HG03565 (cell line): ENCODE results near the gene CHRDL2.
A peak's percentile ranks its signal among the peaks of the same experiment; 100 is the strongest.

Source experiments
- ATAC-seq: cut with Tn5 transposase; IDR thresholded peaks from one replicate; pipeline ENCODE4 v1.9.1; 2021; ENCODE audit warnings: mild to moderate bottlenecking, moderate library complexity; ENCODE audit not compliant: unreplicated experiment

CHRDL2 gene

GRCh38 chr11:74748211-74749126 lies 17.2 kb upstream of the CHRDL2 start, which contains the start of gene RNF169:
Gene RNF169 (plus strand): TSS chr11:74748849. CDS start chr11:74748881, 32 bp downstream.
- peak; percentile 88 for ATAC-seq

- ATAC-seq: no peak
Observed at GRCh38 chr11:74746868-74747267, 15.6 kb upstream of the CHRDL2 start.

GRCh38 chr11:74744277-74744676 lies 13.1 kb upstream of the CHRDL2 start:
- ATAC-seq: no peak

GRCh38 chr11:74743640-74744039 lies 12.4 kb upstream of the CHRDL2 start:
- no peak for ATAC-seq

- no peak for ATAC-seq
Observed at GRCh38 chr11:74742070-74742469, 10.8 kb upstream of the CHRDL2 start.

- ATAC-seq: no peak
Observed at GRCh38 chr11:74739546-74740270, 8.5 kb upstream of the CHRDL2 start.

GRCh38 chr11:74736031-74736430 lies 4.8 kb upstream of the CHRDL2 start:
- ATAC-seq: no peak

GRCh38 chr11:74735365-74735928 lies 4.2 kb upstream of the CHRDL2 start:
- no peak for ATAC-seq

GRCh38 chr11:74734559-74734925 lies 3.3 kb upstream of the CHRDL2 start:
- no peak for ATAC-seq

- ATAC-seq: no peak
Observed at GRCh38 chr11:74730571-74731260, 510 bp downstream of the CHRDL2 start.

- no peak for ATAC-seq
Observed at GRCh38 chr11:74729397-74729796, 1.8 kb downstream of the CHRDL2 start.

GRCh38 chr11:74726547-74727182 lies 4.6 kb downstream of the CHRDL2 start:
- peak; percentile 71 for ATAC-seq

GRCh38 chr11:74725701-74726100 lies 5.5 kb downstream of the CHRDL2 start:
- no peak for ATAC-seq

- ATAC-seq: no peak
Observed at GRCh38 chr11:74723511-74723910, 7.7 kb downstream of the CHRDL2 start.

GRCh38 chr11:74721479-74721835 lies 9.8 kb downstream of the CHRDL2 start:
- ATAC-seq: no peak

- ATAC-seq: no peak
Observed at GRCh38 chr11:74720596-74721478, 10.4 kb downstream of the CHRDL2 start.

GRCh38 chr11:74719011-74719410 lies 12.2 kb downstream of the CHRDL2 start:
- no peak for ATAC-seq

- no peak for ATAC-seq
Observed at GRCh38 chr11:74717221-74717969, 13.8 kb downstream of the CHRDL2 start.

GRCh38 chr11:74714904-74715303 lies 16.3 kb downstream of the CHRDL2 start:
- no peak for ATAC-seq
